HCT116 (cell line): Measurements from ENCODE around the gene SNRNP70.
"Not testable (repeated sequence)": the region's sequence is repeated elsewhere in the genome, so short reads cannot be mapped to it uniquely, and the experiment has no call there.

Source experiments
- ATF3 ChIP-seq: IDR thresholded peaks from 2 replicates; pipeline ENCODE4 v1.6.1; 2012
- CEBPB ChIP-seq: IDR thresholded peaks from 2 replicates; pipeline ENCODE4 v1.6.1; 2012; ENCODE audit warnings: low read depth
- CTCF ChIP-seq, 3 experiments: fragments of 200-600 bp in 1 of 3; sonication (generic) in 1 of 3; IDR thresholded peaks in 2 of 3; conservative IDR thresholded peaks in 1 of 3; 2 replicates each; pipeline ENCODE4 v1.5.1; 2012 to 2017; ENCODE audit warnings: low read depth in 2 of 3, low read length in 2 of 3, antibody characterized with exemption in 1 of 3, borderline replicate concordance in 1 of 3, control low read depth in 1 of 3, mild to moderate bottlenecking in 1 of 3, mixed read lengths in 1 of 3, mixed run types in 1 of 3, moderate library complexity in 1 of 3; ENCODE audit not compliant: insufficient read depth in 1 of 3
- EGR1 ChIP-seq: IDR thresholded peaks from 2 replicates; pipeline ENCODE4 v1.6.1; 2012; ENCODE audit warnings: low read depth
- EZH2 ChIP-seq: fragments of 200-600 bp; sonication (generic); IDR thresholded peaks from 2 replicates; pipeline ENCODE4 v1.6.1; 2017; ENCODE audit warnings: antibody characterized with exemption, mixed run types
- EZH2phosphoT487 ChIP-seq: fragments of 200-600 bp; IDR thresholded peaks from 2 replicates; pipeline ENCODE4 v1.6.1; 2018; ENCODE audit warnings: antibody characterized with exemption, borderline replicate concordance
- FOSL1 ChIP-seq: IDR thresholded peaks from 2 replicates; pipeline ENCODE4 v1.6.1; 2012; ENCODE audit warnings: low read depth
- POLR2A ChIP-seq: IDR thresholded peaks from 2 replicates; pipeline ENCODE4 v1.7.0; 2011; ENCODE audit warnings: borderline replicate concordance; ENCODE audit not compliant: insufficient read depth, insufficient read length; ENCODE audit errors: extremely low read depth
- POLR2AphosphoS5 ChIP-seq: IDR thresholded peaks from 2 replicates; pipeline ENCODE4 v1.6.1; 2011; ENCODE audit warnings: mild to moderate bottlenecking, low read depth, low read length, moderate library complexity
- REST ChIP-seq: IDR thresholded peaks from 2 replicates; pipeline ENCODE4 v1.6.1; 2012; ENCODE audit warnings: low read depth
- SIN3A ChIP-seq: IDR thresholded peaks from 2 replicates; pipeline ENCODE4 v1.6.1; 2012; ENCODE audit warnings: low read depth
- SRF ChIP-seq: IDR thresholded peaks from 2 replicates; pipeline ENCODE4 v1.6.1; 2012; ENCODE audit warnings: low read depth
- YY1 ChIP-seq: IDR thresholded peaks from 2 replicates; pipeline ENCODE4 v1.6.1; 2011; ENCODE audit warnings: low read length, low read depth, moderate library complexity, mild to moderate bottlenecking; ENCODE audit not compliant: insufficient replicate concordance; ENCODE audit errors: extremely low read depth
- ZBTB33 ChIP-seq: IDR thresholded peaks from 2 replicates; pipeline ENCODE4 v1.6.1; 2011; ENCODE audit warnings: mild to moderate bottlenecking, low read length, moderate library complexity; ENCODE audit not compliant: insufficient replicate concordance; ENCODE audit errors: extremely low read depth

GRCh38 chr19:49043548-49043947 is 41.7 kb upstream of the SNRNP70 start, which contains the start of gene CGB5:
- not testable (repeated sequence) for TF ChIP-seq REST; CTCF (IDR thresholded peaks at IDR 0.05 in 2 of 3, conservative IDR thresholded peaks at IDR 0.05 in 1 of 3; ENCODE audit: borderline replicate concordance in 1 of 3, insufficient read depth in 1 of 3, low read depth in 2 of 3, low read length in 2 of 3); POLR2AphosphoS5; SIN3A; SRF; EZH2; CEBPB; EGR1; POLR2A; FOSL1; EZH2phosphoT487; ATF3; YY1; ZBTB33
